CD4-positive, alpha-beta T cell treated with Interleukin-1 beta for 1 hour (primary cell): ENCODE data around the gene IL17B.
A peak's percentile ranks its signal among the peaks of the same experiment; 100 is the strongest.
"Not testable (repeated sequence)": the region's sequence is repeated elsewhere in the genome, so short reads cannot be mapped to it uniquely, and the experiment has no call there.

Experiments
- DNase-seq, 2 donors: peaks; one replicate each; pipeline ENCODE4 v3.0.0-alpha.2; 2020 to 2022

IL17B gene

GRCh38 chr5:149399775-149400174 lies 20.7 kb upstream of the IL17B start:
- DNase-seq = no peak

- DNase-seq = not testable (repeated sequence)
Observed at GRCh38 chr5:149398747-149399266, 19.7 kb upstream of the IL17B start.

- DNase-seq = no peak
Observed at GRCh38 chr5:149397530-149397929, 18.4 kb upstream of the IL17B start.

- DNase-seq = not testable (repeated sequence)
Observed at GRCh38 chr5:149394996-149395395, 15.9 kb upstream of the IL17B start.

- no peak for DNase-seq
Observed at GRCh38 chr5:149392718-149393117, 13.6 kb upstream of the IL17B start.

- DNase-seq = no peak
Observed at GRCh38 chr5:149391524-149391923, 12.4 kb upstream of the IL17B start.

- not testable (repeated sequence) for DNase-seq
Observed at GRCh38 chr5:149391076-149391475, 12.0 kb upstream of the IL17B start.

GRCh38 chr5:149389552-149390495 lies 10.7 kb upstream of the IL17B start:
- DNase-seq = no peak

- DNase-seq = no peak
Observed at GRCh38 chr5:149388498-149389190, 9.6 kb upstream of the IL17B start.

GRCh38 chr5:149387982-149388381 lies 8.9 kb upstream of the IL17B start:
- no peak for DNase-seq

GRCh38 chr5:149387081-149387631 lies 8.1 kb upstream of the IL17B start:
- no peak for DNase-seq

- no peak for DNase-seq
Observed at GRCh38 chr5:149386166-149386565, 7.1 kb upstream of the IL17B start.

- DNase-seq = no peak
Observed at GRCh38 chr5:149383399-149383798, 4.3 kb upstream of the IL17B start.

GRCh38 chr5:149382517-149383220 lies 3.6 kb upstream of the IL17B start:
- no peak for DNase-seq

GRCh38 chr5:149381986-149382338 lies 2.9 kb upstream of the IL17B start:
- DNase-seq = peak; percentile 59 to 64

GRCh38 chr5:149381261-149381985 lies 2.3 kb upstream of the IL17B start:
- no peak for DNase-seq

- no peak for DNase-seq
Observed at GRCh38 chr5:149380466-149381121, 1.5 kb upstream of the IL17B start.

GRCh38 chr5:149379818-149380374 lies 804 bp upstream of the IL17B start:
- DNase-seq = no peak

GRCh38 chr5:149378241-149378820 lies 761 bp downstream of the IL17B start:
- no peak for DNase-seq

GRCh38 chr5:149376711-149377447 lies 2.2 kb downstream of the IL17B start:
- no peak for DNase-seq
